AG04450 (cell line): ENCODE data around the gene GORASP1. TPM values are rescaled to one million over a fixed set of nuclear protein-coding genes. Genes with fewer than 3 reads are reported as not detected.
"Not testable (repeated sequence)": the region's sequence is repeated elsewhere in the genome, so short reads cannot be mapped to it uniquely, and the experiment has no call there.

Experiments used
- CTCF ChIA-PET: fragments of 300-600, 350-600 bp; formaldehyde crosslinking; extraction: SDS; loops from one replicate; lab custom pipeline; 2022; ENCODE audit warnings: antibody characterized with exemption, inconsistent platforms; lab: Charles Lee
- POLR2A ChIA-PET: fragments of 350-600 bp; formaldehyde crosslinking; extraction: SDS; loops from one replicate; lab custom pipeline; 2021; ENCODE audit warnings: antibody characterized with exemption, inconsistent platforms; lab: Yijun Ruan, JAX
- DNase-seq: peaks from one replicate; pipeline ENCODE4 v3.0.0-alpha.2; 2011; ENCODE audit warnings: low read depth, low spot score
- H3K27ac ChIP-seq: one replicate; pipeline ENCODE4 v1.5.1; 2012; ENCODE audit warnings: low read depth, low read length, control low read depth
- H3K27me3 ChIP-seq: one replicate; pipeline ENCODE4 v1.6.0; 2012; ENCODE audit warnings: low read length; ENCODE audit not compliant: control insufficient read depth, insufficient read depth
- H3K4me3 ChIP-seq: 2 replicates; pipeline ENCODE4 v1.5.1; 2011; ENCODE audit warnings: mild to moderate bottlenecking, low read depth, low read length, control low read depth
- H3K9me3 ChIP-seq: 2 replicates; pipeline ENCODE4 v1.5.1; 2012; ENCODE audit warnings: low read length; ENCODE audit not compliant: control insufficient read depth, insufficient read depth
- polyA plus RNA-seq: library from polyadenylated mRNA; depleted of rRNA; stranded (reverse); fragments of >200 nt; gene quantifications from 2 replicates; pipeline ENCODE4 v1.2.3, GENCODE V29; 2011
- TF ChIP-seq, protein P1 (sequence below): IDR thresholded peaks from 2 replicates; pipeline ENCODE4 v1.5.1; 2011; ENCODE audit warnings: low read depth, low read length, control low read depth, inconsistent platforms

The GORASP1 gene
- polyA plus RNA-seq, 1 experiment = 43.7 TPM

- Histone ChIP-seq H3K27ac (no peak overlapping the region), H3K4me3 (no peak overlapping the region), H3K27me3 (no peaks in the 10 kb centered on the region), H3K9me3 (no peaks in the 10 kb centered on the region)
- CTCF ChIA-PET = interaction anchor here (0.6 to 1.6 kb wide), 13 partner anchors 14 to 1277 kb away, joined by 3 to 5 read pairs (median 3); no protein-coding TSS in a partner anchor
- no peak for DNase-seq
- POLR2A ChIA-PET = no interaction called here
- TF ChIP-seq, protein P1, sequence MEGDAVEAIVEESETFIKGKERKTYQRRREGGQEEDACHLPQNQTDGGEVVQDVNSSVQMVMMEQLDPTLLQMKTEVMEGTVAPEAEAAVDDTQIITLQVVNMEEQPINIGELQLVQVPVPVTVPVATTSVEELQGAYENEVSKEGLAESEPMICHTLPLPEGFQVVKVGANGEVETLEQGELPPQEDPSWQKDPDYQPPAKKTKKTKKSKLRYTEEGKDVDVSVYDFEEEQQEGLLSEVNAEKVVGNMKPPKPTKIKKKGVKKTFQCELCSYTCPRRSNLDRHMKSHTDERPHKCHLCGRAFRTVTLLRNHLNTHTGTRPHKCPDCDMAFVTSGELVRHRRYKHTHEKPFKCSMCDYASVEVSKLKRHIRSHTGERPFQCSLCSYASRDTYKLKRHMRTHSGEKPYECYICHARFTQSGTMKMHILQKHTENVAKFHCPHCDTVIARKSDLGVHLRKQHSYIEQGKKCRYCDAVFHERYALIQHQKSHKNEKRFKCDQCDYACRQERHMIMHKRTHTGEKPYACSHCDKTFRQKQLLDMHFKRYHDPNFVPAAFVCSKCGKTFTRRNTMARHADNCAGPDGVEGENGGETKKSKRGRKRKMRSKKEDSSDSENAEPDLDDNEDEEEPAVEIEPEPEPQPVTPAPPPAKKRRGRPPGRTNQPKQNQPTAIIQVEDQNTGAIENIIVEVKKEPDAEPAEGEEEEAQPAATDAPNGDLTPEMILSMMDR = peak; percentile 63
Measured at GRCh38 chr3:39065197-39065596, 42.2 kb downstream of the GORASP1 start.

DNA sequence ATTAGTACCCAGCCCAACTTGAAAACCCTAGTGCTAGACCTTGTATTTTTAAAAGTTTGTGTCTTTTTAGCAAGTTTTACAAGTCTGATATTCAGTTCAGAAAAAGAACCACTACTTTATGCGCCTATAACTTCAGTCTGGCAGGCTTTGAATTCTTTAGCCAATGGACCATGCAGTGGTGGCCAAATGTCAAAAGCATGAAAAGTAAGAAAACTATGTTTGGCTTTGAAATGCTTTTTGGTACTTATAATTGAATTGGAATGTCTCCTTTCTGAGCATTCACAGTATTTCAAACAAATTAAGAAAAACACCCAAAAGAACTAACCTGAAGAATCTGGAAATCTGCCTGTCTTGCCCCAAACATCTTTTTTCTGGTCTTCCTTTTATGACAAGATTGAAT lies 42.8 kb downstream of the GORASP1 start:
- Histone ChIP-seq H3K27me3 (no peaks in the 10 kb centered on the region), H3K4me3 (no peak overlapping the region), H3K9me3 (no peaks in the 10 kb centered on the region), H3K27ac (no peak overlapping the region)
- DNase-seq = no peak
- POLR2A ChIA-PET = no interaction called here
- TF ChIP-seq, protein P1 = no peak
- CTCF ChIA-PET = interaction anchor here (0.6 to 1.6 kb wide), 7 partner anchors 18 to 1276 kb away, joined by 3 to 5 read pairs (median 3); no protein-coding TSS in a partner anchor

DNA sequence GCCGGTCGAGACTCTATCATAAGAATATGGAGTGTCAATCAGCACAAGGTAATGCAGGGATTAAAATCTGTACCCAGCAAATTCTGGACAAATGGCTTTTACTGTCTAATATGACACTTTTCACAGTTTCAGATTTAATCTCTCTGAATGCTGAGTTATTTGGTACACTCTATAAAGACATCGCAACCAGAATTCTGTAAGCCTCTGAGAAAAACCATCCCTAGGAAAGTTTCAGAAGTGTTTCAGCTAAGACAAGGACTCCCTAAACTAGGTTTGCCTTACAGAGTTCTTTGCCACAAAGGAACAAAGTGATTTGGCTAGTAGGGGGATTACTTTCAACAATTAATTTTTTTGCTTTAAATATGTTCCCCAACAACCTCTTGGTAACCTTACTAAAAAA lies 44.3 kb downstream of the GORASP1 start:
- POLR2A ChIA-PET = no interaction called here
- Histone ChIP-seq H3K27me3 (no peaks in the 10 kb centered on the region), H3K9me3 (no peaks in the 10 kb centered on the region), H3K27ac (no peak overlapping the region), H3K4me3 (no peak overlapping the region)
- CTCF ChIA-PET = interaction anchor here (0.5 to 1.3 kb wide), 4 partner anchors 27 to 566 kb away, joined by 3 to 4 read pairs (median 4); no protein-coding TSS in a partner anchor
- DNase-seq = no peak
- TF ChIP-seq, protein P1 = no peak

GRCh38 chr3:39062180-39062579 lies 45.2 kb downstream of the GORASP1 start:
- Histone ChIP-seq H3K27ac (no peak overlapping the region), H3K4me3 (no peak overlapping the region), H3K9me3 (no peaks in the 10 kb centered on the region), H3K27me3 (no peaks in the 10 kb centered on the region)
- ChIA-PET CTCF (interaction anchor here (1.1 kb wide), 1 partner anchor 226 kb away, joined by 3 read pairs; no protein-coding TSS in a partner anchor), POLR2A (no interaction called here)
- no peak for DNase-seq
- TF ChIP-seq, protein P1 = no peak

DNA sequence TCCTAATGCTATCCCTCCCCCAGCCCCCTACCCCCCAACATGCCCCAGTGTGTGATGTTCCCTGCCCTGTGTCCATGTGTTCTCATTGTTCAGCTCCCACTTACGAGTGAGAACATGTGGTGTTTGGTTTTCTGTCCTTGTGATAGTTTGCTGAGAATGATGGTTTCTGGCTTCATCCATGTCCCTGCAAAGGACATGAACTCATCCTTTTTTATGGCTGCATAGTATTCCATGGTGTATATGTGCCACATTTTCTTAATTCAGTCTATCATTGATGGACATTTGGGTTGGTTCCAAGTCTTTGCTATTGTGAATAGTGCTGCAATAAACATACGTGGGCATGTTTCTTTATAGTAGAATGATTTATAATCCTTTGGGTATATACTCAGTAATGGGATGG lies 46.2 kb downstream of the GORASP1 start:
- H3K27me3 ChIP-seq, H3K4me3 ChIP-seq, POLR2A ChIA-PET, H3K27ac ChIP-seq, H3K9me3 ChIP-seq, CTCF ChIA-PET, DNase-seq: not testable (repeated sequence)
